Neutrophil (primary cell): ENCODE results near the gene RPA1.

Experiments
- H3K27ac ChIP-seq: fragments of 200-600 bp; sonication (generic); 2 replicates; pipeline ENCODE4 v1.5.1; 2016; ENCODE audit warnings: mild to moderate bottlenecking, moderate library complexity
- H3K27me3 ChIP-seq: fragments of 200-600 bp; sonication (generic); 2 replicates; pipeline ENCODE4 v1.6.0; 2016; ENCODE audit warnings: mild to moderate bottlenecking
- H3K36me3 ChIP-seq: fragments of 200-600 bp; sonication (generic); 2 replicates; pipeline ENCODE4 v1.5.1; 2017
- H3K4me1 ChIP-seq, 2 experiments: fragments of 200-600 bp in 1 of 2; sonication (generic) in 1 of 2; 1 replicate in 1 of 2; 2 replicates in 1 of 2; pipeline versions ENCODE4 v1.5.1 to v1.6.1; 2013 to 2016; ENCODE audit warnings: low read depth in 1 of 2, low read length in 1 of 2, mild to moderate bottlenecking in 1 of 2, moderate library complexity in 1 of 2; ENCODE audit not compliant: control insufficient read depth in 1 of 2, insufficient read depth in 1 of 2
- H3K4me3 ChIP-seq, 2 experiments: fragments of 200-600 bp in 1 of 2; sonication (generic) in 1 of 2; 1 replicate in 1 of 2; 2 replicates in 1 of 2; pipeline ENCODE4 v1.5.1; 2013 to 2016; ENCODE audit warnings: low read depth in 1 of 2, low read length in 1 of 2, mild to moderate bottlenecking in 1 of 2, moderate library complexity in 1 of 2
- H3K9me3 ChIP-seq: fragments of 200-600 bp; sonication (generic); 2 replicates; pipeline ENCODE4 v1.5.1; 2016
- TF ChIP-seq, protein P1 (sequence below): fragments of 200-600 bp; sonication (generic); IDR thresholded peaks from 2 replicates; pipeline ENCODE4 v1.5.1; 2016; ENCODE audit warnings: antibody characterized with exemption

Gene RPA1

DNA sequence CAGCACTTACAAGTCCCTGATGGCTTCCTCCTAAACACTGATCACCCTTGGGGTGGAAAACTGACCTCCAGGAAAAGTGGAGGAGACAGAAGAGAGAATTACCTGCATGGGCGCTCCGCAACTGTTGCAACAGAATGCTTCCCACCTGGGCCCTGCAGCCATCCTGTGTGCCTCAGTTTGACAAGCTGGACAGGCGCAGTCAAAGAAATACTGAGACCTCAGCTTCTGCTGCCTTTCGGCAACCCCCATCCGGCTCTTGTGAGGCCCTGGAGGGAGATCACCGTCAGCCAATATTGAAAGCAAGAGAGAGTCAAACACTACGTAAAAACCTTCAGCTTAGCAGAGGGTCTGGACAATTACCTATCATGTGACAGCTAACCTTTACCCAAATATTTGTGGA is 43.1 kb upstream of the RPA1 start:
- Histone ChIP-seq H3K9me3 (no peaks in the 10 kb centered on the region), H3K4me1 (peaks cover 15 to 19% of the 10 kb centered on the region in 2 experiments), H3K4me3 (no peak overlapping the region), H3K27me3 (no peaks in the 10 kb centered on the region), H3K36me3 (peaks cover 4% of the 10 kb centered on the region), H3K27ac (no peak overlapping the region)
- TF ChIP-seq, protein P1, sequence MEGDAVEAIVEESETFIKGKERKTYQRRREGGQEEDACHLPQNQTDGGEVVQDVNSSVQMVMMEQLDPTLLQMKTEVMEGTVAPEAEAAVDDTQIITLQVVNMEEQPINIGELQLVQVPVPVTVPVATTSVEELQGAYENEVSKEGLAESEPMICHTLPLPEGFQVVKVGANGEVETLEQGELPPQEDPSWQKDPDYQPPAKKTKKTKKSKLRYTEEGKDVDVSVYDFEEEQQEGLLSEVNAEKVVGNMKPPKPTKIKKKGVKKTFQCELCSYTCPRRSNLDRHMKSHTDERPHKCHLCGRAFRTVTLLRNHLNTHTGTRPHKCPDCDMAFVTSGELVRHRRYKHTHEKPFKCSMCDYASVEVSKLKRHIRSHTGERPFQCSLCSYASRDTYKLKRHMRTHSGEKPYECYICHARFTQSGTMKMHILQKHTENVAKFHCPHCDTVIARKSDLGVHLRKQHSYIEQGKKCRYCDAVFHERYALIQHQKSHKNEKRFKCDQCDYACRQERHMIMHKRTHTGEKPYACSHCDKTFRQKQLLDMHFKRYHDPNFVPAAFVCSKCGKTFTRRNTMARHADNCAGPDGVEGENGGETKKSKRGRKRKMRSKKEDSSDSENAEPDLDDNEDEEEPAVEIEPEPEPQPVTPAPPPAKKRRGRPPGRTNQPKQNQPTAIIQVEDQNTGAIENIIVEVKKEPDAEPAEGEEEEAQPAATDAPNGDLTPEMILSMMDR, result no peak

DNA sequence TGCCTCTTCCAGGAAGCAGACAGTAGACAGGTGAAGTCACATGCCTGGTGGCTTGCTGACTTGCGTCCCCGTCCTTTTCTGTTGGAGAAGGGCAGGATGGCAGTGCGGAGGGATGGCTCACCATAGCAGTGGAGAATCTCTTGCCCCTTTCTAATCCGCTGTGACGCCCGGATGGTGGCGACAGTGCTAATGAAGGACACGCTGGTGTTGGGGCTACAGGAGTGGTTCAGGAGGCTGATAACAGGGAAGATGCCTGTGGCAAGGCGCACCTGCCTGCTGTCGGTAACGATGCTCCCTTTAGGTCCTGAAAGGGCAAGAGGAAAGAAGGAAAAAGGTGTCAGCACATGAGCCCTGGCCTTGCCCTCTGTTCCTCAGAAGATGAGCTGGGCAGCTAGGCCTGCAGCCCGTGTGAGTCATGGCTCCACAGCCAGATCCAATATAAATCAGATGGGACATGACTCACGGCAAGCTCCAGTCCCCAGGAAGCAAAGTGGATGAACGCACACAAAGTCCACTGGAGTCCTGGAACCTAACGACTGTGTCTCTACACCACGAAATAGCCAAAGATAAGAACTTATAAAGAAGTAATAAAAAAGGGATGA is 42.4 kb upstream of the RPA1 start:
- H3K4me3 ChIP-seq, result no peak overlapping the region
- no peaks in the 10 kb centered on the region for H3K27me3 ChIP-seq
- peaks cover 4% of the 10 kb centered on the region for H3K36me3 ChIP-seq
- H3K9me3 ChIP-seq, result no peaks in the 10 kb centered on the region
- peaks cover 15 to 18% of the 10 kb centered on the region in 2 experiments for H3K4me1 ChIP-seq
- TF ChIP-seq, protein P1, result no peak
- no peak overlapping the region for H3K27ac ChIP-seq

DNA sequence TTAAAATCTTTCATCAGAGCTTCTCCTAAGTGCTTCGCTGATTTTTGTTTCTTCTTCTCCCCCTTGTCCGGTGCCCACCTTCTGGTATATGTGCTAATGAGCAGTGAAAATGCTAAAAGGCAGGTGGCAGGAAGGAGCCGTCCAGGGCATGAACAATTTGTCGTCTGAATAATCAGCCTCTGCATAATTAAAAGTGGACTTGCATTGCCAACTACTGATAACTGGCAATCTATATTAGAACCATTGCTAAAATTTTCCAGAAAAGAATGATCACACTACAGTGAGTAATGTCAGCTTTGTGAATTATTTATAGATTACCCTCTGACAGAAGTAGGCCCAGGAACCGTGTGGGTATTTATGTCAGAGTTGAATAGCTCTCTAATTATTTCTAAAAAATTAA is 39.9 kb upstream of the RPA1 start:
- TF ChIP-seq, protein P1, result no peak
- H3K27ac ChIP-seq, result no peak overlapping the region
- no peaks in the 10 kb centered on the region for H3K4me1 ChIP-seq
- H3K36me3 ChIP-seq, result peaks cover 4% of the 10 kb centered on the region
- H3K27me3 ChIP-seq, result no peaks in the 10 kb centered on the region
- no peak overlapping the region for H3K4me3 ChIP-seq
- no peaks in the 10 kb centered on the region for H3K9me3 ChIP-seq

DNA sequence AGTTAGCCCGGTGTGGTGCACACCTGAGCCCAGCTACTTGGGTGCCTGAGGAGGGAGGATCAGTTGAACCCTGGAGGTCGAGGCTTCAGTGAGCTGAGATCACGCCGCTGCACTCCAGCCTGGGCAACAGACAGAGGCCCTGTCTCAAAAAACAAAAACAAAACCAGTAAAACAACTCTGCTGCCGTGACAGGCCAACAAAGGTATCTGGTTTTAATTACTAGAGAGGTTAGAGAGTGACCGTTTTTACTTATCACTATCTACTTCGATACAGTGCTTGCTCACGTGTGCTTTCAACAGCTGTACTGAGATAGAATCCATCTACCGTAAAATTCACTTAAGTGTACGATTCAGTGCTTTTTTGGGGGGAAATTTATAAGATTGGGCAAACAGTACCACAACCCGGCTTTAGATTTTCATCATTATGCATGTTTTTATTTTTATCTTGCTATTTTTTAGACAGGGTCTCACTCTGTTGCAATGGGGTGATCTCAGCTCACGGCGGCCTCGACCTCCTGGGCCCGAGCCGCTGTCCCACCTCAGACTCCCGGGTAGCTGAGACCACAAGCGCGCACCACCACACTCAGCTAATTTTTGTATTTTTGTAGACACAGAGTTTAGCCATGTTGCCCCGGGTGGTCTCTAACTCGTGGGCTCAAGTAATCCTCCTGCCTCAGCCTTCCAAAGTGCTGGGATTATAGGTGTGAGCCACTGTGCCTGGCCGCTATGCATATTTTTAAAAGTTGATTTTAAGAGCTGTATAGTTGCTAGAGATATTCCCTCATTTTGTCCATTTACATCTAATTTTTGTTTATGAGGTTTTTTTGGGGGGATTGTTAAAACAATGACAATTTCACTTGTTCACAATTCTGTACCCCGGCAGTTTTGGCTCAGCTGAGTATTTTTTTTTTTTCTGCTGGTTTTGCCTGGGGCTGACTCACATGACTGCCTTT is 37.0 kb upstream of the RPA1 start:
- H3K9me3 ChIP-seq, result no peaks in the 10 kb centered on the region
- no peaks in the 10 kb centered on the region for H3K4me1 ChIP-seq
- H3K4me3 ChIP-seq, result no peak overlapping the region
- TF ChIP-seq, protein P1, result no peak
- no peaks in the 10 kb centered on the region for H3K27me3 ChIP-seq
- no peak overlapping the region for H3K27ac ChIP-seq
- H3K36me3 ChIP-seq, result no peaks in the 10 kb centered on the region

DNA sequence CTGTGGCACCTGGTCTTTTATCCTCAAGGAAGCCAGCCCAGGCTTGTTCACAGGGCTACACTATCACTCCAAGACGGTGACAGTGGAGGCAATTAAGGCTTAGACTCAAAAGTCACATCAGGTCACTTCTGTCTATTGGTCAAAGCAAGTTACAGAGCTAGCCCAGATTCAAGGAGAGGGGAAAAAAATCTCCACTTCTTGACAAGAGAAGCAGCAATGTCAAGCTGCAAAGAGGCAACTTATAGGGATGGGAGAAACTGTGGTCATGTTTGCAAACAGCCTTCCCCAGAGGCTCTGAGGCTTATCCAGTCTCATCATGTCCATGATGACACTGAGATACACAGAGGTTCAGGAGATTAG is 36.4 kb upstream of the RPA1 start:
- TF ChIP-seq, protein P1, result no peak
- Histone ChIP-seq H3K4me1 (no peaks in the 10 kb centered on the region), H3K9me3 (no peaks in the 10 kb centered on the region), H3K27ac (no peak overlapping the region), H3K27me3 (no peaks in the 10 kb centered on the region), H3K36me3 (no peaks in the 10 kb centered on the region), H3K4me3 (no peak overlapping the region)
